H1 (cell line): ENCODE measurements around the gene ABHD14A. TPM values are rescaled to one million over a fixed set of nuclear protein-coding genes. Genes with fewer than 3 reads are reported as not detected.

Source experiments
- ATF3 ChIP-seq: IDR thresholded peaks from 2 replicates; pipeline ENCODE4 v1.6.1; 2011; ENCODE audit warnings: low read depth, mild to moderate bottlenecking, low read length; ENCODE audit not compliant: insufficient read depth
- BACH1 ChIP-seq: IDR thresholded peaks from 2 replicates; pipeline ENCODE4 v1.6.1; 2012; ENCODE audit warnings: low read length, improper control_type of control experiment
- EGR1 ChIP-seq: IDR thresholded peaks from 2 replicates; pipeline ENCODE4 v1.6.1; 2011; ENCODE audit warnings: low read depth, low read length, borderline replicate concordance
- KDM5A ChIP-seq: fragments of 200-600 bp; IDR thresholded peaks from 2 replicates; pipeline ENCODE4 v1.7.1; 2012; ENCODE audit warnings: mild to moderate bottlenecking, low read length, inconsistent platforms, mixed read lengths
- RFX5 ChIP-seq: IDR thresholded peaks from 2 replicates; pipeline ENCODE4 v1.6.1; 2011; ENCODE audit warnings: low read depth, low read length, improper control_type of control experiment, borderline replicate concordance
- polyA plus RNA-seq, 7 experiments: library from polyadenylated mRNA; depleted of rRNA in 3 of 7; stranded (reverse) in 5 of 7; unstranded in 2 of 7; fragments of >200 nt in 5 of 7; fragments of 200-250 nt in 2 of 7; gene quantifications; 1 replicate in 5 of 7; 2 replicates in 1 of 7; 4 replicates in 1 of 7; pipeline versions ENCODE4 v1.2.1 to v1.2.3, GENCODE V29; 2011 to 2013; ENCODE audit warnings: missing spikeins in 2 of 7, mixed read lengths in 2 of 7
- total RNA-seq: library from RNA; stranded (reverse); fragmentation: NEBNext Ultra II Directional; extraction: Animal tissue kit (Norgen Biotek cat#: 25700); gene quantifications from 2 replicates; pipeline ENCODE4 v1.2.1, GENCODE V29; 2021

Gene ABHD14A
- total and polyA plus RNA-seq, 2 of the 8 experiments (the other 6 are each of a cell fraction or from before 2014, with no cell fraction given), result 4.6 to 9.8 TPM

- TF ChIP-seq ATF3, result no peak
- no peak for TF ChIP-seq RFX5
- no peak for TF ChIP-seq KDM5A
- no peak for TF ChIP-seq EGR1
- no peak for TF ChIP-seq BACH1
Observed at GRCh38 chr3:51970606-51971300, 4.1 kb upstream of the ABHD14A start (continued).
